ENCODE results near the gene FAM89A.

The FAM89A gene

GRCh38 chr1:231040019-231040799 lies at the start of gene FAM89A:
TSS of gene FAM89A (minus strand) at chr1:231040254. CDS start at chr1:231040211, 43 bp downstream.
- peak; percentile 67 for DNase-seq (ENCODE audit: low spot score)

- DNase-seq (ENCODE audit: low spot score): no peak
Observed at GRCh38 chr1:231084353-231084752, 44.3 kb upstream of the FAM89A start.

GRCh38 chr1:231079163-231079562 lies 39.1 kb upstream of the FAM89A start:
- DNase-seq (ENCODE audit: low spot score): no peak

- no peak for DNase-seq (ENCODE audit: low spot score)
Observed at GRCh38 chr1:231078250-231078649, 38.2 kb upstream of the FAM89A start.

- DNase-seq (ENCODE audit: low spot score): no peak
Observed at GRCh38 chr1:231076802-231077201, 36.7 kb upstream of the FAM89A start.

GRCh38 chr1:231075497-231075896 lies 35.4 kb upstream of the FAM89A start:
- DNase-seq (ENCODE audit: low spot score): no peak

GRCh38 chr1:231075020-231075419 lies 35.0 kb upstream of the FAM89A start:
- no peak for DNase-seq (ENCODE audit: low spot score)

- DNase-seq (ENCODE audit: low spot score): no peak
Observed at GRCh38 chr1:231074046-231074445, 34.0 kb upstream of the FAM89A start.

GRCh38 chr1:231073331-231073730 lies 33.3 kb upstream of the FAM89A start:
- no peak for DNase-seq (ENCODE audit: low spot score)

GRCh38 chr1:231072502-231073094 lies 32.5 kb upstream of the FAM89A start:
- no peak for DNase-seq (ENCODE audit: low spot score)

- no peak for DNase-seq (ENCODE audit: low spot score)
Observed at GRCh38 chr1:231072041-231072440, 32.0 kb upstream of the FAM89A start.

GRCh38 chr1:231070758-231071444 lies 30.8 kb upstream of the FAM89A start:
- DNase-seq (ENCODE audit: low spot score): no peak

GRCh38 chr1:231069333-231069732 lies 29.3 kb upstream of the FAM89A start:
- DNase-seq (ENCODE audit: low spot score): no peak

GRCh38 chr1:231068762-231069161 lies 28.7 kb upstream of the FAM89A start:
- DNase-seq (ENCODE audit: low spot score): no peak

- DNase-seq (ENCODE audit: low spot score): no peak
Observed at GRCh38 chr1:231065510-231066241, 25.6 kb upstream of the FAM89A start.

- DNase-seq (ENCODE audit: low spot score): no peak
Observed at GRCh38 chr1:231064418-231064817, 24.4 kb upstream of the FAM89A start.

GRCh38 chr1:231063331-231063730 lies 23.3 kb upstream of the FAM89A start:
- no peak for DNase-seq (ENCODE audit: low spot score)

- no peak for DNase-seq (ENCODE audit: low spot score)
Observed at GRCh38 chr1:231062500-231063270, 22.6 kb upstream of the FAM89A start.

- DNase-seq (ENCODE audit: low spot score): no peak
Observed at GRCh38 chr1:231059566-231060193, 19.6 kb upstream of the FAM89A start.

- DNase-seq (ENCODE audit: low spot score): no peak
Observed at GRCh38 chr1:231058416-231059109, 18.5 kb upstream of the FAM89A start.

GRCh38 chr1:231057410-231057809 lies 17.4 kb upstream of the FAM89A start:
- no peak for DNase-seq (ENCODE audit: low spot score)

All from hematopoietic multipotent progenitor cell treated with erythropoietin and hydrocortisone succinate and interleukin-3 and kit ligand, for 15 days (in vitro differentiated cells).